HG02970 (cell line): ENCODE measurements around the gene PEPD.
"Not testable (repeated sequence)": the region's sequence is repeated elsewhere in the genome, so short reads cannot be mapped to it uniquely, and the experiment has no call there.

Source experiments
- ATAC-seq: cut with Tn5 transposase; IDR thresholded peaks from one replicate; pipeline ENCODE4 v1.9.1; 2021; ENCODE audit warnings: mild to moderate bottlenecking, moderate library complexity, moderate number of reproducible peaks; ENCODE audit not compliant: unreplicated experiment, low FRiP score

The PEPD gene

GRCh38 chr19:33479570-33479969 lies 42.0 kb downstream of the PEPD start:
- ATAC-seq, result not testable (repeated sequence)

GRCh38 chr19:33477781-33478180 lies 43.8 kb downstream of the PEPD start:
- ATAC-seq, result no peak

- no peak for ATAC-seq
These were observed 45.4 kb downstream of the PEPD start for GRCh38 chr19:33476151-33476707.

GRCh38 chr19:33473653-33474305 lies 47.8 kb downstream of the PEPD start:
- no peak for ATAC-seq

- no peak for ATAC-seq
These were observed 48.6 kb downstream of the PEPD start for GRCh38 chr19:33472691-33473652.

- ATAC-seq, result no peak
These were observed 49.4 kb downstream of the PEPD start for GRCh38 chr19:33472226-33472625.

GRCh38 chr19:33471111-33471996 lies 50.2 kb downstream of the PEPD start:
- no peak for ATAC-seq

- no peak for ATAC-seq
These were observed 50.9 kb downstream of the PEPD start for GRCh38 chr19:33470686-33471085.

GRCh38 chr19:33470040-33470330 lies 51.6 kb downstream of the PEPD start:
- ATAC-seq, result no peak

- no peak for ATAC-seq
These were observed 52.2 kb downstream of the PEPD start for GRCh38 chr19:33469171-33470039.

GRCh38 chr19:33468361-33469170 lies 53.0 kb downstream of the PEPD start:
- ATAC-seq, result no peak

- no peak for ATAC-seq
These were observed 53.7 kb downstream of the PEPD start for GRCh38 chr19:33467851-33468250.

GRCh38 chr19:33465834-33466233 lies 55.8 kb downstream of the PEPD start:
- ATAC-seq, result no peak

GRCh38 chr19:33465371-33465770 lies 56.2 kb downstream of the PEPD start:
- ATAC-seq, result no peak

GRCh38 chr19:33464733-33465115 lies 56.9 kb downstream of the PEPD start:
- no peak for ATAC-seq

- no peak for ATAC-seq
These were observed 57.4 kb downstream of the PEPD start for GRCh38 chr19:33464010-33464732.

GRCh38 chr19:33463199-33463598 lies 58.4 kb downstream of the PEPD start:
- ATAC-seq, result no peak

- no peak for ATAC-seq
These were observed 59.3 kb downstream of the PEPD start for GRCh38 chr19:33462112-33462791.
